Upper lobe of left lung (tissue), 4 donors: ENCODE results near the gene NCOR2.

ENCODE experiments used
- CTCF ChIP-seq, 6 experiments: fragments of 450-650 bp in 4 of 6; fragments of 200-600 bp in 2 of 6; sonication (generic) in 2 of 6; IDR thresholded peaks; one replicate each; pipeline ENCODE4 v1.5.1; 2016 to 2019; ENCODE audit warnings: antibody characterized with exemption in 6 of 6
- POLR2AphosphoS5 ChIP-seq, 2 donors: sonication (generic); formaldehyde crosslinking; IDR thresholded peaks; one replicate each; pipeline ENCODE4 v1.5.1; 2017; ENCODE audit warnings: antibody characterized with exemption in 2 of 2

GRCh38 chr12:124593176-124593575, 25.8 kb upstream of the NCOR2 start:
- TF ChIP-seq POLR2AphosphoS5 (IDR thresholded peaks at IDR 0.05) (no peak), CTCF (IDR thresholded peaks at IDR 0.05) (no peak)
